Chondrocyte (in vitro differentiated cells): ENCODE data around the gene ZSCAN30. TPM values are rescaled to one million over a fixed set of nuclear protein-coding genes. Genes with fewer than 3 reads are reported as not detected.

Experiments
- DNase-seq: peaks from one replicate; pipeline ENCODE4 v3.0.0; 2021; ENCODE audit warnings: mixed read lengths, low spot score
- H3K27ac Mint-ChIP-seq: one replicate; pipeline ENCODE4 v1.8.0; 2021; ENCODE audit warnings: mild to moderate bottlenecking, moderate library complexity, mixed read lengths; ENCODE audit not compliant: unreplicated experiment
- H3K27me3 Mint-ChIP-seq: 2 replicates; pipeline ENCODE4 v1.8.0; 2021; ENCODE audit warnings: low read depth, mixed read lengths
- H3K36me3 Mint-ChIP-seq: 2 replicates; pipeline ENCODE4 v1.8.0; 2021; ENCODE audit warnings: low read depth, mixed read lengths
- H3K4me1 Mint-ChIP-seq: 2 replicates; pipeline ENCODE4 v1.8.0; 2021; ENCODE audit warnings: low read depth, mild to moderate bottlenecking, mixed read lengths
- H3K4me3 Mint-ChIP-seq: one replicate; pipeline ENCODE4 v1.8.0; 2021; ENCODE audit warnings: mild to moderate bottlenecking, moderate library complexity, mixed read lengths; ENCODE audit not compliant: unreplicated experiment
- H3K9me3 Mint-ChIP-seq: 2 replicates; pipeline ENCODE4 v1.8.0; 2021; ENCODE audit warnings: low read depth, mixed read lengths
- CTCF ChIP-seq: fragments of 200-600 bp; sonication (generic); IDR thresholded peaks from 2 replicates; pipeline ENCODE4 v1.5.0; 2021; ENCODE audit warnings: antibody characterized with exemption, mild to moderate bottlenecking, moderate library complexity
- total RNA-seq: library from RNA; stranded (reverse); gene quantifications from 3 replicates; pipeline ENCODE4 v1.2.1, GENCODE V29; 2021

Gene ZSCAN30
- total RNA-seq, 1 donor from 2014 or later, result 9.8 TPM

GRCh38 chr18:35331367-35332087, 41.5 kb upstream of the ZSCAN30 start:
- no peak overlapping the region for H3K27ac Mint-ChIP-seq
- H3K27me3 Mint-ChIP-seq, result no peaks in the 10 kb centered on the region
- no peak for TF ChIP-seq CTCF
- no peak overlapping the region for H3K4me3 Mint-ChIP-seq
- no peaks in the 10 kb centered on the region for H3K4me1 Mint-ChIP-seq
- H3K36me3 Mint-ChIP-seq, result peaks cover 37% of the 10 kb centered on the region
- DNase-seq, result no peak
- H3K9me3 Mint-ChIP-seq, result peaks cover 17% of the 10 kb centered on the region

- Mint-ChIP-seq H3K9me3 (peaks cover 17% of the 10 kb centered on the region), H3K4me1 (peaks cover 13% of the 10 kb centered on the region), H3K4me3 (no peak overlapping the region), H3K36me3 (peaks cover 19% of the 10 kb centered on the region), H3K27me3 (no peaks in the 10 kb centered on the region), H3K27ac (no peak overlapping the region)
- TF ChIP-seq CTCF, result no peak
- DNase-seq, result no peak
Observed at GRCh38 chr18:35328868-35329267, 38.8 kb upstream of the ZSCAN30 start.

GRCh38 chr18:35326695-35327387, 36.8 kb upstream of the ZSCAN30 start:
- Mint-ChIP-seq H3K27me3 (no peaks in the 10 kb centered on the region), H3K27ac (peak overlapping the region; percentile 58)
- DNase-seq, result no peak

GRCh38 chr18:35324926-35325655, 35.1 kb upstream of the ZSCAN30 start:
- Mint-ChIP-seq H3K36me3 (peaks cover 8% of the 10 kb centered on the region), H3K27me3 (no peaks in the 10 kb centered on the region), H3K4me1 (peaks cover 23% of the 10 kb centered on the region), H3K4me3 (no peak overlapping the region), H3K27ac (peak overlapping the region; percentile 89), H3K9me3 (peaks cover 17% of the 10 kb centered on the region)
- no peak for TF ChIP-seq CTCF
- DNase-seq, result no peak

More at GRCh38 chr18:35326695-35327387, 36.8 kb upstream of the ZSCAN30 start:
- Mint-ChIP-seq H3K9me3 (peaks cover 17% of the 10 kb centered on the region), H3K36me3 (peaks cover 8% of the 10 kb centered on the region), H3K4me3 (no peak overlapping the region), H3K4me1 (peaks cover 23% of the 10 kb centered on the region)
- no peak for TF ChIP-seq CTCF
